HG03159 (cell line): ENCODE measurements around the gene RPL14.

ENCODE experiments used
- ATAC-seq: cut with Tn5 transposase; IDR thresholded peaks from one replicate; pipeline ENCODE4 v1.9.1; 2021; ENCODE audit warnings: mild to moderate bottlenecking, moderate library complexity; ENCODE audit not compliant: unreplicated experiment

Gene RPL14

GRCh38 chr3:40518067-40518466, 60.9 kb downstream of the RPL14 start:
- no peak for ATAC-seq
